NCI-H1092 (cell line): ENCODE data around the gene TRPM3.

Source experiments
- DNase-seq: peaks from one replicate; lab custom pipeline; 2025; lab: John Stamatoyannopoulos, UW

The TRPM3 gene

GRCh38 chr9:70883963-70884793 lies 237.2 kb downstream of the TRPM3 start:
- no peak for DNase-seq

- DNase-seq, result no peak
Observed at GRCh38 chr9:70883056-70883455, 238.4 kb downstream of the TRPM3 start.

GRCh38 chr9:70881333-70881732 lies 240.1 kb downstream of the TRPM3 start:
- no peak for DNase-seq

GRCh38 chr9:70880535-70880934 lies 240.9 kb downstream of the TRPM3 start:
- no peak for DNase-seq

- no peak for DNase-seq
Observed at GRCh38 chr9:70878576-70878975, 242.8 kb downstream of the TRPM3 start.

GRCh38 chr9:70874451-70874850 lies 247.0 kb downstream of the TRPM3 start:
- DNase-seq, result no peak

GRCh38 chr9:70873506-70873905 lies 247.9 kb downstream of the TRPM3 start:
- no peak for DNase-seq

- DNase-seq, result no peak
Observed at GRCh38 chr9:70868661-70869652, 252.5 kb downstream of the TRPM3 start.

GRCh38 chr9:70868041-70868440 lies 253.4 kb downstream of the TRPM3 start:
- DNase-seq, result no peak

GRCh38 chr9:70865471-70865870 lies 255.9 kb downstream of the TRPM3 start:
- no peak for DNase-seq

- no peak for DNase-seq
Observed at GRCh38 chr9:70861797-70862196, 259.6 kb downstream of the TRPM3 start.

- no peak for DNase-seq
Observed at GRCh38 chr9:70861376-70861775, 260.0 kb downstream of the TRPM3 start.

- DNase-seq, result no peak
Observed at GRCh38 chr9:70859694-70860093, 261.7 kb downstream of the TRPM3 start.

- DNase-seq, result no peak
Observed at GRCh38 chr9:70856411-70856810, 265.0 kb downstream of the TRPM3 start.

GRCh38 chr9:70852711-70853240 lies 268.6 kb downstream of the TRPM3 start:
- no peak for DNase-seq

GRCh38 chr9:70840266-70840665 lies 281.2 kb downstream of the TRPM3 start:
- no peak for DNase-seq

GRCh38 chr9:70835323-70835722 lies 286.1 kb downstream of the TRPM3 start:
- DNase-seq, result no peak

GRCh38 chr9:70832492-70832891 lies 288.9 kb downstream of the TRPM3 start:
- no peak for DNase-seq

- no peak for DNase-seq
Observed at GRCh38 chr9:70830618-70831017, 290.8 kb downstream of the TRPM3 start.

- DNase-seq, result no peak
Observed at GRCh38 chr9:70829591-70830265, 291.7 kb downstream of the TRPM3 start.

GRCh38 chr9:70826562-70826961 lies 294.9 kb downstream of the TRPM3 start:
- DNase-seq, result no peak

- DNase-seq, result no peak
Observed at GRCh38 chr9:70823284-70823683, 298.1 kb downstream of the TRPM3 start.
